HepG2 (cell line): ENCODE data around the gene GCH1. TPM values are rescaled to one million over a fixed set of nuclear protein-coding genes. Genes with fewer than 3 reads are reported as not detected.

Source experiments
- ATAC-seq: fragments of 200-7000 bp; cut with Tn5 transposase; 3 replicates; pipeline ENCODE4 v1.9.1; 2020; ENCODE audit warnings: mild to moderate bottlenecking, moderate library complexity
- BruUV-seq: library from RNA; stranded (reverse); fragments of 400-500 nt; replicated peaks from 2 replicates; lab custom pipeline; 2021; lab: Mats Ljungman, UMichigan
- CTCF ChIA-PET: fragments of 300-600 bp; formaldehyde crosslinking; extraction: SDS; loops from one replicate; lab custom pipeline; 2021; ENCODE audit warnings: low total read pairs, inconsistent platforms, low intra/inter-chr PET ratio; lab: Yijun Ruan, JAX
- POLR2A ChIA-PET: fragments of 350-600 bp; sonication (Branson Sonifier 250); formaldehyde crosslinking; loops from one replicate; lab custom pipeline; 2020; ENCODE audit warnings: antibody characterized with exemption, inconsistent platforms; lab: Yijun Ruan, JAX
- DNase-seq: peaks from one replicate; pipeline ENCODE4 v3.0.0-alpha.2; 2015; ENCODE audit warnings: low spot score
- FAIRE-seq: peaks from 3 replicates; lab custom pipeline; 2011; peaks lifted over from hg19 to GRCh38; lab: Jason Lieb, UNC
- H2AFZ ChIP-seq: one replicate; pipeline ENCODE4 v1.6.1; 2011; ENCODE audit warnings: low read length, inconsistent platforms
- H3K27ac ChIP-seq: fragments of 300-600 bp; 3 replicates; pipeline ENCODE4 v1.8.0; 2011; ENCODE audit warnings: mixed run types, mild to moderate bottlenecking, mixed read lengths, low read length, inconsistent platforms; ENCODE audit not compliant: insufficient read depth; ENCODE audit errors: extremely low read length
- H3K27me3 ChIP-seq, 2 experiments: fragments of 200-600 bp in 1 of 2; 2 replicates in 1 of 2; 3 replicates in 1 of 2; pipeline versions ENCODE4 v1.6.0 to v1.8.0; 2011; ENCODE audit warnings: low read length in 2 of 2, mild to moderate bottlenecking in 2 of 2, moderate library complexity in 2 of 2, inconsistent platforms in 1 of 2; ENCODE audit not compliant: insufficient read depth in 2 of 2, control insufficient read depth in 1 of 2
- H3K36me3 ChIP-seq, 2 experiments: fragments of 200-600 bp in 1 of 2; replicated peaks in 1 of 2; 2 replicates in 1 of 2; 3 replicates in 1 of 2; pipeline versions ENCODE4 v1.5.1 to v1.8.0; 2011; ENCODE audit warnings: low read length in 2 of 2, inconsistent platforms in 1 of 2; ENCODE audit not compliant: insufficient read depth in 2 of 2, control insufficient read depth in 1 of 2
- H3K4me1 ChIP-seq: 2 replicates; pipeline ENCODE4 v1.5.1; 2012; ENCODE audit warnings: low read length, inconsistent platforms; ENCODE audit not compliant: insufficient read depth
- H3K4me2 ChIP-seq: 2 replicates; pipeline ENCODE4 v1.6.0; 2011; ENCODE audit warnings: low read depth, low read length, inconsistent platforms
- H3K4me3 ChIP-seq, 3 experiments: fragments of 200-600 bp in 1 of 3; sonication (generic), shearing (Covaris generic) in 1 of 3; replicated peaks in 1 of 3; 2 replicates each; pipeline ENCODE4 v1.5.1; 2011 to 2016; ENCODE audit warnings: low read length in 3 of 3, inconsistent platforms in 2 of 3, low read depth in 2 of 3, mild to moderate bottlenecking in 2 of 3, control low read depth in 1 of 3, mixed read lengths in 1 of 3; ENCODE audit not compliant: insufficient read depth in 1 of 3
- H3K79me2 ChIP-seq: one replicate; pipeline ENCODE4 v1.6.1; 2011; ENCODE audit warnings: low read length, inconsistent platforms; ENCODE audit not compliant: insufficient read depth
- H3K9ac ChIP-seq: 2 replicates; pipeline ENCODE4 v1.6.0; 2011; ENCODE audit warnings: mild to moderate bottlenecking, low read depth, low read length, inconsistent platforms; ENCODE audit not compliant: insufficient read depth
- H3K9me3 ChIP-seq: 2 replicates; pipeline ENCODE4 v1.5.1; 2012; ENCODE audit warnings: mild to moderate bottlenecking, low read length
- H4K20me1 ChIP-seq: 2 replicates; pipeline ENCODE4 v1.6.0; 2011; ENCODE audit warnings: inconsistent platforms, mild to moderate bottlenecking, low read length, moderate library complexity; ENCODE audit not compliant: insufficient read depth
- HNF4A ChIP-seq: sonication (generic); formaldehyde crosslinking; IDR thresholded peaks from 2 replicates; pipeline ENCODE4 v1.4.0; 2020; ENCODE audit warnings: missing genetic modification reagents
- MEIS2 ChIP-seq: sonication (generic); formaldehyde crosslinking; IDR thresholded peaks from 2 replicates; pipeline ENCODE4 v1.9.0; 2021; ENCODE audit warnings: mild to moderate bottlenecking, missing genetic modification reagents
- SMAD9 ChIP-seq: sonication (generic); formaldehyde crosslinking; IDR thresholded peaks from 2 replicates; pipeline ENCODE4 v1.5.1; 2020; ENCODE audit warnings: mild to moderate bottlenecking, missing genetic modification reagents
- TOPORS ChIP-seq: sonication (generic); formaldehyde crosslinking; IDR thresholded peaks from 2 replicates; pipeline ENCODE4 v1.8.0; 2023; ENCODE audit warnings: mild to moderate bottlenecking, missing genetic modification reagents
- ZFP90 ChIP-seq: sonication (generic); formaldehyde crosslinking; IDR thresholded peaks from 2 replicates; pipeline ENCODE4 v1.8.0; 2022; ENCODE audit warnings: missing genetic modification reagents, mild to moderate bottlenecking, inconsistent platforms, borderline replicate concordance
- ZNF17 ChIP-seq: sonication (generic); formaldehyde crosslinking; IDR thresholded peaks from 2 replicates; pipeline ENCODE4 v1.5.0; 2020; ENCODE audit warnings: mild to moderate bottlenecking, missing genetic modification reagents
- ZNF251 ChIP-seq: sonication (generic); formaldehyde crosslinking; IDR thresholded peaks from 2 replicates; pipeline ENCODE4 v1.9.0; 2021; ENCODE audit warnings: mild to moderate bottlenecking, missing genetic modification reagents
- ZNF296 ChIP-seq: sonication (generic); formaldehyde crosslinking; conservative IDR thresholded peaks from 2 replicates; pipeline ENCODE4 v1.5.0; 2020; ENCODE audit warnings: mild to moderate bottlenecking, missing genetic modification reagents
- WGBS: methylation state at CpG from one replicate; pipeline ENCODE4 v1.1.6; 2017; ENCODE audit warnings: low lambda C conversion rate; 5-methylcytosine and 5-hydroxymethylcytosine counted together
- in situ Hi-C: cut with HindIII; loops from 2 replicates; pipeline ENCODE4 v1.10.0; 2017; ENCODE audit warnings: low pct_unique_long_range_greater_than_20kb; ENCODE audit not compliant: extremely low pct_ligation_motif_present
- intact Hi-C: fragments of 100-400 bp; cut with micrococcal nuclease; formaldehyde crosslinking; loops from one replicate; pipeline ENCODE4 v1.10.0; 2022; ENCODE audit not compliant: unreplicated experiment
- polyA plus RNA-seq, 8 experiments: library from polyadenylated mRNA; depleted of rRNA in 3 of 8; stranded (reverse) in 7 of 8; unstranded in 1 of 8; fragments of >200 nt; fragmentation: Illumina TruSeq in 4 of 8; extraction: Trizol in 4 of 8; gene quantifications; 2 replicates each; pipeline versions ENCODE4 v1.2.1 to v1.2.3, GENCODE V29; 2011 to 2016; ENCODE audit warnings: low read depth in 4 of 8, missing spikeins in 1 of 8, mixed read lengths in 1 of 8; ENCODE audit not compliant: insufficient read depth in 1 of 8
- total RNA-seq, 5 experiments: library from RNA; depleted of rRNA; stranded (reverse); fragments of >200 nt; fragmentation: Illumina TruSeq; extraction: Trizol; gene quantifications; 2 replicates each; pipeline ENCODE4 v1.2.3, GENCODE V29; 2016; ENCODE audit warnings: low read depth in 1 of 5
- TF ChIP-seq, protein P1 (sequence below): sonication (generic); formaldehyde crosslinking; IDR thresholded peaks from one replicate; pipeline ENCODE4 v1.5.1; 2020; ENCODE audit warnings: mild to moderate bottlenecking, missing genetic modification reagents; ENCODE audit errors: not compliant biosample characterization

GCH1 gene
- total and polyA plus RNA-seq, 2 of the 13 experiments (the other 11 are each of a cell fraction or from before 2014, with no cell fraction given): 15.0 to 25.2 TPM

DNA sequence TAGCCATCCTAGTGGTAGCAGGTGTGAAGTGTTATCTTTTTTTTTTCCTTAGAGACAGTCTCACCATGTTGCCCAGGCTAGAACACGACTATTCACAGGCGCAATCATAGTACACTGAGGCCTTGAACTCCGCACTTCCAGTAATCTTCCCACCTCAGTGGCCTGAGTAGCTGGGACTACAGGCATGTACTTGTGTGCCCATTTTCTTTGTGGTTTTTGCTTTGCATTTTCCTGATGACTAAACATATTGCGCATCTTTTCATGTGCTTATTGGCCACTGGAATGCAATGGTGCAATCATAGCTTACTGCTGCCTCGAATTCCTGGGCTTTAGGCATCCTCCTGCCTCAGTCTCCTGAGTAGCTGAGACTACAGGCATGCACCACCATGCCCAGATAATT, 33.3 kb upstream of the GCH1 start:
- BruUV-seq: no TSS peak
- no peak overlapping the region for H2AFZ ChIP-seq
- no peaks in the 10 kb centered on the region for H3K9me3 ChIP-seq
- peak; percentile 5 for DNase-seq
- H3K4me1 ChIP-seq: peaks cover 20% of the 10 kb centered on the region
- no peaks in the 10 kb centered on the region; a peak in 1 of 5 replicates for H3K36me3 ChIP-seq
- no peak overlapping the region for H3K4me3 ChIP-seq
- intact Hi-C loops: loop anchor here (5.0 kb wide), 1 partner anchor 824 kb away; no protein-coding TSS in a partner anchor
- H3K27ac ChIP-seq: no peak overlapping the region
- no peak overlapping the region for H3K4me2 ChIP-seq
- TF ChIP-seq ZFP90 (CRISPR knock-in tag): peak; percentile 59; the same call in 1 of the 2 replicates
- no peak for TF ChIP-seq ZNF251
- TF ChIP-seq ZNF296: no peak
- TF ChIP-seq, protein P1, sequence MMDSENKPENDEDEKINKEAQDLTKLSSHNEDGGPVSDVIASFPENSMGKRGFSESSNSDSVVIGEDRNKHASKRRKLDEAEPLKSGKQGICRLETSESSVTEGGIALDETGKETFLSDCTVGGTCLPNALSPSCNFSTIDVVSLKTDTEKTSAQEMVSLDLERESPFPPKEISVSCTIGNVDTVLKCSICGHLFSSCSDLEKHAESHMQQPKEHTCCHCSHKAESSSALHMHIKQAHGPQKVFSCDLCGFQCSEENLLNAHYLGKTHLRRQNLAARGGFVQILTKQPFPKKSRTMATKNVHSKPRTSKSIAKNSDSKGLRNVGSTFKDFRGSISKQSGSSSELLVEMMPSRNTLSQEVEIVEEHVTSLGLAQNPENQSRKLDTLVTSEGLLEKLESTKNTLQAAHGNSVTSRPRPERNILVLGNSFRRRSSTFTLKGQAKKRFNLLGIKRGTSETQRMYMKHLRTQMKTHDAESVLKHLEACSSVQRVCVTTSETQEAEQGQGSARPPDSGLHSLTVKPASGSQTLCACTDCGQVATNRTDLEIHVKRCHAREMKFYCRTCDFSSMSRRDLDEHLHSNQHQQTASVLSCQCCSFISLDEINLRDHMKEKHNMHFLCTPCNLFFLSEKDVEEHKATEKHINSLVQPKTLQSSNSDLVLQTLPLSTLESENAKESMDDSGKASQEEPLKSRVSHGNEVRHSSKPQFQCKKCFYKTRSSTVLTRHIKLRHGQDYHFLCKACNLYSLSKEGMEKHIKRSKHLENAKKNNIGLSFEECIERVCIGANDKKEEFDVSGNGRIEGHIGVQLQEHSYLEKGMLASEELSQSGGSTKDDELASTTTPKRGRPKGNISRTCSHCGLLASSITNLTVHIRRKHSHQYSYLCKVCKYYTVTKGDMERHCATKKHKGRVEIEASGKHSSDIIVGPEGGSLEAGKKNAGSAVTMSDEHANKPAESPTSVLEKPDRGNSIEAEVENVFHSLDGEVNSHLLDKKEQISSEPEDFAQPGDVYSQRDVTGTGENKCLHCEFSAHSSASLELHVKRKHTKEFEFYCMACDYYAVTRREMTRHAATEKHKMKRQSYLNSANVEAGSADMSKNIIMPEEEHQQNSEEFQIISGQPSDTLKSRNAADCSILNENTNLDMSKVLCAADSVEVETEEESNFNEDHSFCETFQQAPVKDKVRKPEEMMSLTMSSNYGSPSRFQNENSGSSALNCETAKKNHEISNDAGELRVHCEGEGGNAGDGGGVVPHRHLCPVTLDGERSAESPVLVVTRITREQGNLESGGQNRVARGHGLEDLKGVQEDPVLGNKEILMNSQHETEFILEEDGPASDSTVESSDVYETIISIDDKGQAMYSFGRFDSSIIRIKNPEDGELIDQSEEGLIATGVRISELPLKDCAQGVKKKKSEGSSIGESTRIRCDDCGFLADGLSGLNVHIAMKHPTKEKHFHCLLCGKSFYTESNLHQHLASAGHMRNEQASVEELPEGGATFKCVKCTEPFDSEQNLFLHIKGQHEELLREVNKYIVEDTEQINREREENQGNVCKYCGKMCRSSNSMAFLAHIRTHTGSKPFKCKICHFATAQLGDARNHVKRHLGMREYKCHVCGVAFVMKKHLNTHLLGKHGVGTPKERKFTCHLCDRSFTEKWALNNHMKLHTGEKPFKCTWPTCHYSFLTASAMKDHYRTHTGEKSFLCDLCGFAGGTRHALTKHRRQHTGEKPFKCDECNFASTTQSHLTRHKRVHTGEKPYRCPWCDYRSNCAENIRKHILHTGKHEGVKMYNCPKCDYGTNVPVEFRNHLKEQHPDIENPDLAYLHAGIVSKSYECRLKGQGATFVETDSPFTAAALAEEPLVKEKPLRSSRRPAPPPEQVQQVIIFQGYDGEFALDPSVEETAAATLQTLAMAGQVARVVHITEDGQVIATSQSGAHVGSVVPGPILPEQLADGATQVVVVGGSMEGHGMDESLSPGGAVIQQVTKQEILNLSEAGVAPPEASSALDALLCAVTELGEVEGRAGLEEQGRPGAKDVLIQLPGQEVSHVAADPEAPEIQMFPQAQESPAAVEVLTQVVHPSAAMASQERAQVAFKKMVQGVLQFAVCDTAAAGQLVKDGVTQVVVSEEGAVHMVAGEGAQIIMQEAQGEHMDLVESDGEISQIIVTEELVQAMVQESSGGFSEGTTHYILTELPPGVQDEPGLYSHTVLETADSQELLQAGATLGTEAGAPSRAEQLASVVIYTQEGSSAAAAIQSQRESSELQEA (CRISPR knock-in tag): no peak
- no peak for TF ChIP-seq TOPORS (CRISPR knock-in tag)
- no peak for TF ChIP-seq ZNF17
- TF ChIP-seq HNF4A (CRISPR knock-in tag): 0 out of 2 replicates have a peak, but pooled peaks have one; percentile 18
- no peak for TF ChIP-seq MEIS2 (CRISPR knock-in tag)
- no peak for TF ChIP-seq SMAD9 (CRISPR knock-in tag)
- WGBS: 84% methylated on average over 5 of the region's 5 CpGs
- ChIA-PET CTCF (no interaction called here), POLR2A (no interaction called here)
- no peak for FAIRE-seq
- no peaks in the 10 kb centered on the region for H3K27me3 ChIP-seq
- no peak for ATAC-seq
- in situ Hi-C loops: no loop called here
- no peak overlapping the region for H3K9ac ChIP-seq
- no peaks in the 10 kb centered on the region for H4K20me1 ChIP-seq
- H3K79me2 ChIP-seq: no peaks in the 10 kb centered on the region
